GM12873 (cell line): ENCODE data around the gene NTRK3.

Experiments
- TF ChIP-seq, protein P1 (sequence below): IDR thresholded peaks from 2 replicates; pipeline ENCODE4 v1.5.1; 2012; ENCODE audit warnings: low read depth, mild to moderate bottlenecking, moderate library complexity, low read length, control low read depth; ENCODE audit not compliant: insufficient read depth; ENCODE audit errors: missing control alignments

The NTRK3 gene

GRCh38 chr15:87871731-87872320, 384.7 kb downstream of the NTRK3 start:
- TF ChIP-seq, protein P1, sequence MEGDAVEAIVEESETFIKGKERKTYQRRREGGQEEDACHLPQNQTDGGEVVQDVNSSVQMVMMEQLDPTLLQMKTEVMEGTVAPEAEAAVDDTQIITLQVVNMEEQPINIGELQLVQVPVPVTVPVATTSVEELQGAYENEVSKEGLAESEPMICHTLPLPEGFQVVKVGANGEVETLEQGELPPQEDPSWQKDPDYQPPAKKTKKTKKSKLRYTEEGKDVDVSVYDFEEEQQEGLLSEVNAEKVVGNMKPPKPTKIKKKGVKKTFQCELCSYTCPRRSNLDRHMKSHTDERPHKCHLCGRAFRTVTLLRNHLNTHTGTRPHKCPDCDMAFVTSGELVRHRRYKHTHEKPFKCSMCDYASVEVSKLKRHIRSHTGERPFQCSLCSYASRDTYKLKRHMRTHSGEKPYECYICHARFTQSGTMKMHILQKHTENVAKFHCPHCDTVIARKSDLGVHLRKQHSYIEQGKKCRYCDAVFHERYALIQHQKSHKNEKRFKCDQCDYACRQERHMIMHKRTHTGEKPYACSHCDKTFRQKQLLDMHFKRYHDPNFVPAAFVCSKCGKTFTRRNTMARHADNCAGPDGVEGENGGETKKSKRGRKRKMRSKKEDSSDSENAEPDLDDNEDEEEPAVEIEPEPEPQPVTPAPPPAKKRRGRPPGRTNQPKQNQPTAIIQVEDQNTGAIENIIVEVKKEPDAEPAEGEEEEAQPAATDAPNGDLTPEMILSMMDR = no peak

DNA sequence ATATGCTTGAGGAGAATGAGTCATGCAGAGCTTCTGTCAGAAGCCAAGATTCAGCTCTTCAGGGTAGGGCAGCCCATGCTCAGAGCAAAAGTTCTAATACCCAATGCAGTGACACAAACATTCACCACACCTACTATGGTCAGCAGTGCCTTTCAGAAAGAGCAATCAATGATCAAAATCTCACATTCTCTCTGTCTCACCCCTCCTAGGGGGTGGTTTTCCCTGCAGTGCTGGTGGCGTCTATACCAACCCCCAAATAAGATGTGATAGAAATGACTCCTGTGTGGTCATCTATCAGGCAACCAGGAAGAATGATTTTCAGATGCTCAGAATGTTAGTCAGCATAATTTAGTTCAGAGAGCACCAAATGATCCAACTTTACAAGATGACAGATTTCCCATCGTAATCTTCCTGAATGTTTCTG, 385.3 kb downstream of the NTRK3 start:
- TF ChIP-seq, protein P1 = no peak

DNA sequence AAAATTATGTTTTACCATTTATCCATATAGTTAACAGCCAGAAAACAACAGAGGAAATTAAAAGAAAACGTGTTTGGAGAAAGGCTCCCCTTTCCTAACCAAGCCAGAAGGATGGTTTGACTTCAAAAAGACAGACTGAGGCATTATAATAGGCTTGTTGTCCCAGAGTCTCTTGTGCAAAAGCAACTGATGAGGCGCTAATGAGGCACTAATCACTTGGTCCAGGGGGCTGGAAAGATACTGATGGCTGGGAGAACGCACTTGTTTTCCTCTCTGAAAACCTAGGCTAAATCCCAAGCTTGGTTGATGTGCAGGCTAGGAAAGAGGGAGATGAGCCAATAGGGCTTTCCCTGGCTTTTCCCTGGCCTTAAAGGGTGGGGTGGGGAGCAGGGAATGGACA, 389.6 kb downstream of the NTRK3 start:
- TF ChIP-seq, protein P1 = no peak

GRCh38 chr15:87863152-87863551, 393.4 kb downstream of the NTRK3 start:
- TF ChIP-seq, protein P1 = no peak

DNA sequence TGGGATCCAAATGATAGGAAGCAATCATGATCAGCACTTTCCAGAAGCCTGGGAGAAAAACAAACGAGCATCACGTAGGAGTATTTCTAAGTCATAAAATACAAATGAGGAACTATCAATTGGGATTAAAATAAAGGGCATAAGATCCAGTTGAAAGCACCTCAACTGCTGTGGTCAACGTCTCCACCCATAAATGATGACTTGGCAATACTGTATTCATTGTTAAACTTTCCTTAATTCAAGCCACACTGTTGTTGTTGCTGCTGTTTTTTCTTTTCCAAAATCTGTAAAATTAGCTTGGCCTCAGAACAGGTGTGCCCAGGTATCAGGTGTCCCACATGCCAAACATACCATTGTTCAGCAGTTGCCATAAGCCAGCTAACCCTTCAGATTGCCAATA, 395.8 kb downstream of the NTRK3 start:
- TF ChIP-seq, protein P1 = no peak

- TF ChIP-seq, protein P1 = no peak
Measured at GRCh38 chr15:87858651-87859050, 397.9 kb downstream of the NTRK3 start.

- TF ChIP-seq, protein P1 = no peak
Measured at GRCh38 chr15:87851497-87851896, 405.0 kb downstream of the NTRK3 start.
